Measurements from ENCODE around the gene MACROD2. TPM values are rescaled to one million over a fixed set of nuclear protein-coding genes. Genes with fewer than 3 reads are reported as not detected.

The MACROD2 gene
- total RNA-seq, 4 donors from 2014 or later: 12.6 to 60.3 (median 18.9) TPM

GRCh38 chr20:14732996-14733395 is 737.7 kb downstream of the MACROD2 start:
- Histone ChIP-seq H3K9me3 (no peaks in the 10 kb centered on the region), H3K4me3 (no peak overlapping the region), H3K27me3 (no peaks in the 10 kb centered on the region), H3K4me1 (no peaks in the 10 kb centered on the region), H3K36me3 (no peaks in the 10 kb centered on the region), H3K27ac (no peak overlapping the region)
- no peak for DNase-seq (ENCODE audit: low spot score in 2 of 2)
- 87% methylated on average over 1 of the region's 1 CpG for WGBS
- TF ChIP-seq CTCF (IDR thresholded peaks at IDR 0.05): no peak
- TF ChIP-seq POLR2A (IDR thresholded peaks at IDR 0.05): no peak
- TF ChIP-seq EP300 (IDR thresholded peaks at IDR 0.05): no peak
- no peak for TF ChIP-seq POLR2AphosphoS5 (IDR thresholded peaks at IDR 0.05)

DNA sequence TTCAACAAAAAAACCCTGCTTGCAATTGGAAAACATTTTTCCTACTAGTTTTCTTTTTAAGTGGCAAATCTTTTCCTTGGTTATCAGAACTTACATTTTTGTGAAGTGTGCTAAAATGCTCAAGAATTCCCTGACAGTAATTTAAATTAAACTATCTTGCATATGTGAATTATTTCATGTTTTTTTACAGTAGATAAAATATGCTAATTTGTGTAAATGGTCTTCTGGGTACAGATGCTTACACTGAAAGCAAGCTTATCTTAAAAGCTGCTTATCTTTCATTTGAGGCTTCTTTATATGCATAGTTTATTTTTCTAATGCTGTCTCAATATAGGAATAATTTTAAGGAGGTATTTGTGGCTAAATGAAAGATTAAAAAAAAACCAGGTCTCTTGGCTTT is 745.1 kb downstream of the MACROD2 start:
- TF ChIP-seq EP300 (IDR thresholded peaks at IDR 0.05) (no peak), POLR2A (IDR thresholded peaks at IDR 0.05) (no peak), CTCF (IDR thresholded peaks at IDR 0.05) (no peak), POLR2AphosphoS5 (IDR thresholded peaks at IDR 0.05) (no peak)
- Histone ChIP-seq H3K27ac (no peak overlapping the region), H3K36me3 (no peaks in the 10 kb centered on the region), H3K4me3 (no peak overlapping the region), H3K9me3 (no peaks in the 10 kb centered on the region), H3K27me3 (no peaks in the 10 kb centered on the region), H3K4me1 (no peaks in the 10 kb centered on the region)
- DNase-seq (ENCODE audit: low spot score in 2 of 2): no peak

GRCh38 chr20:14741616-14742015 is 746.3 kb downstream of the MACROD2 start:
- no peak for DNase-seq (ENCODE audit: low spot score in 2 of 2)
- Histone ChIP-seq H3K9me3 (no peaks in the 10 kb centered on the region), H3K4me3 (no peak overlapping the region), H3K27me3 (no peaks in the 10 kb centered on the region), H3K4me1 (no peaks in the 10 kb centered on the region), H3K27ac (no peak overlapping the region), H3K36me3 (no peaks in the 10 kb centered on the region)
- no peak for TF ChIP-seq POLR2A (IDR thresholded peaks at IDR 0.05)
- no peak for TF ChIP-seq CTCF (IDR thresholded peaks at IDR 0.05)
- TF ChIP-seq EP300 (IDR thresholded peaks at IDR 0.05): no peak
- no peak for TF ChIP-seq POLR2AphosphoS5 (IDR thresholded peaks at IDR 0.05)

DNA sequence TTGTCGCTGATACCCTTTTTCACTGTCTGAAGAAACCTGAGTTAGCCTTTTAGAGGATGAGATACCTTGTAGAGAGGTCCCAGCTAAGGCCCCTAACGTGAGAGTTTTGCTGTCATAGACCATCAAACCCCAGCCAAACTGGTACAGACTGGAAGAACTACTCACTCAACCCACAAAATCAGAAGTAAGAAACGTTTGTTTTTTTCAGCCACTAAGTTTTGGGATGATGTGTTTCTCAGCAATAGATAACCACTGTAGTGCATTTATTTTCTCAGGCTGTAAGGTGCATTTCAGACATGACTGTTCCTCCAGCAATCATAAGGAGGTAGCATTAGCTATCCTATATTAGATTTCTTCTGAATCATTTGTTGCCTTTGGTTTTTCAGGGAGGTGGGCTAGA is 749.4 kb downstream of the MACROD2 start:
- Histone ChIP-seq H3K27ac (no peak overlapping the region), H3K4me1 (no peaks in the 10 kb centered on the region), H3K9me3 (no peaks in the 10 kb centered on the region), H3K4me3 (no peak overlapping the region), H3K27me3 (no peaks in the 10 kb centered on the region), H3K36me3 (no peaks in the 10 kb centered on the region)
- TF ChIP-seq CTCF (IDR thresholded peaks at IDR 0.05) (no peak), POLR2AphosphoS5 (IDR thresholded peaks at IDR 0.05) (no peak), POLR2A (IDR thresholded peaks at IDR 0.05) (no peak), EP300 (IDR thresholded peaks at IDR 0.05) (no peak)
- 53% methylated on average over 3 of the region's 3 CpGs for WGBS
- no peak for DNase-seq (ENCODE audit: low spot score in 2 of 2)

DNA sequence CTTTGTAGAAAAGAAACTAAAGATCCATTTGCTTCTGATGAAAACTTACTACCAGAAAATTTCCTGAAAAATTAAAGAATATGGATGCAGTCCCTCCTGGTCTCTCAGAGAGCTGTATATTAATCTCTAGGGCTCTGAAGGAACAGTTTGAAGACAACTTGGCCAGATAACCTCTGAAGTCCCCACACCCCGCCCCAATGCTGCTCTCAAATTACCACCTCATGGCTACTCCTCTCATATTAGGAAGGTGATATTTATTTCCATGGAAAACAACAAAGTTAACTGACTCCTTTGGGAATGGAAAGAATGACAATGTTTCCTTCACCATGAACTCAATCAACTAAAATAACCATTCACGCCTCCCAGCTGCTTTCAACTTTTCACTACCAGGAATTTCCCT is 750.5 kb downstream of the MACROD2 start:
- TF ChIP-seq POLR2AphosphoS5 (IDR thresholded peaks at IDR 0.05): no peak

GRCh38 chr20:14751191-14751590 is 755.9 kb downstream of the MACROD2 start:
- Histone ChIP-seq H3K4me3 (no peak overlapping the region), H3K27ac (no peak overlapping the region), H3K4me1 (no peaks in the 10 kb centered on the region), H3K36me3 (no peaks in the 10 kb centered on the region), H3K9me3 (no peaks in the 10 kb centered on the region), H3K27me3 (no peaks in the 10 kb centered on the region)
- 92% methylated on average over 1 of the region's 1 CpG for WGBS
- TF ChIP-seq CTCF (IDR thresholded peaks at IDR 0.05): no peak
- TF ChIP-seq POLR2A (IDR thresholded peaks at IDR 0.05): no peak
- no peak for TF ChIP-seq EP300 (IDR thresholded peaks at IDR 0.05)
- TF ChIP-seq POLR2AphosphoS5 (IDR thresholded peaks at IDR 0.05): no peak
- no peak for DNase-seq (ENCODE audit: low spot score in 2 of 2)

More for the DNA sequence above, 750.5 kb downstream of the MACROD2 start:
- no peak for DNase-seq (ENCODE audit: low spot score in 2 of 2)
- Histone ChIP-seq H3K27ac (no peak overlapping the region), H3K4me1 (no peaks in the 10 kb centered on the region), H3K4me3 (no peak overlapping the region), H3K9me3 (no peaks in the 10 kb centered on the region), H3K36me3 (no peaks in the 10 kb centered on the region), H3K27me3 (no peaks in the 10 kb centered on the region)
- 79% methylated on average over 2 of the region's 2 CpGs for WGBS

All from suprapubic skin (tissue), 4 donors.